B cell (primary cell): ENCODE measurements around the gene RING1.

Source experiments
- EZH2 ChIP-seq: IDR thresholded peaks from 2 replicates; pipeline ENCODE4 v1.6.1; 2012; ENCODE audit warnings: borderline replicate concordance, low read depth, mild to moderate bottlenecking, moderate library complexity, low read length; ENCODE audit not compliant: insufficient read depth, poor library complexity, severe bottlenecking
- TF ChIP-seq, protein P1 (sequence below): fragments of 200-600 bp; IDR thresholded peaks from one replicate; pipeline ENCODE4 v1.8.0; 2022; ENCODE audit warnings: antibody characterized with exemption, mild to moderate bottlenecking

DNA sequence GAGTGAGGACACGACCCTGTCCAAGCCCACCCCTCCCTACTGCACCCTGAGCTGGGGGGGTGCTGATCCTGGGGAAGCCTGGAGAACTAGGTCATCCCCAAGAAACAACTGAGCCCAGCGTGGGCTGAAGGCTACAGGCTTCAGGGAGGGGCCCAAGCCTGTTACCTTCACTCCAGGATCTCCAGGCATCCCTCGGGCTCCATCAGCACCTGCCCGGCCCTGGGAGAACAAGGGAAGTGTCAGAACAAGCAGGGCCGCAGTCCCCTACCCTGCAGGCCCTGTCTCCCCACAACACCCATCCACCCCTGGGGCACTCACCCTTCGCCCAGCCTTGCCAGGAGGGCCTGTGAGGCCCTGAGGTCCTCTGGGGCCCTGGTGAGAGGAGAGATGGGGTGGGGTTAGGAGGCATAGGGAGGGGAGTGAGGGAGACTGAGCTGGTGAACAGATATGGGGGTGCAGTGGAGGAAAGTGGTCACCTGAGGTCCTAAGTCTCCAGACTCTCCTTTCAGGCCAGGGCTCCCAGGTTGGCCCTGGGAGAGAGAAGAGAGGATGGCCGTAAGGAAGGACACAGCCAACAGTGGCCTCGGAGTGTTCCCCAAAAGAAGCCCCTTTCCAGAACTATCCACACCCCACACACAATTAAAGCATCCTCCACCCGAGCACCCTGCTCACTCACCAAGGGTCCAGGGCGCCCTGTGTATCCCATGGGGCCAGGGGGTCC is 29.4 kb upstream of the RING1 start:
- TF ChIP-seq, protein P1, sequence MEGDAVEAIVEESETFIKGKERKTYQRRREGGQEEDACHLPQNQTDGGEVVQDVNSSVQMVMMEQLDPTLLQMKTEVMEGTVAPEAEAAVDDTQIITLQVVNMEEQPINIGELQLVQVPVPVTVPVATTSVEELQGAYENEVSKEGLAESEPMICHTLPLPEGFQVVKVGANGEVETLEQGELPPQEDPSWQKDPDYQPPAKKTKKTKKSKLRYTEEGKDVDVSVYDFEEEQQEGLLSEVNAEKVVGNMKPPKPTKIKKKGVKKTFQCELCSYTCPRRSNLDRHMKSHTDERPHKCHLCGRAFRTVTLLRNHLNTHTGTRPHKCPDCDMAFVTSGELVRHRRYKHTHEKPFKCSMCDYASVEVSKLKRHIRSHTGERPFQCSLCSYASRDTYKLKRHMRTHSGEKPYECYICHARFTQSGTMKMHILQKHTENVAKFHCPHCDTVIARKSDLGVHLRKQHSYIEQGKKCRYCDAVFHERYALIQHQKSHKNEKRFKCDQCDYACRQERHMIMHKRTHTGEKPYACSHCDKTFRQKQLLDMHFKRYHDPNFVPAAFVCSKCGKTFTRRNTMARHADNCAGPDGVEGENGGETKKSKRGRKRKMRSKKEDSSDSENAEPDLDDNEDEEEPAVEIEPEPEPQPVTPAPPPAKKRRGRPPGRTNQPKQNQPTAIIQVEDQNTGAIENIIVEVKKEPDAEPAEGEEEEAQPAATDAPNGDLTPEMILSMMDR, result no peak
- no peak for TF ChIP-seq EZH2
